Ureter (tissue), 1 donor: Measurements from ENCODE around the gene NFYB. TPM values are rescaled to one million over a fixed set of nuclear protein-coding genes. Genes with fewer than 3 reads are reported as not detected.
A peak's percentile ranks its signal among the peaks of the same experiment; 100 is the strongest.
"Not testable (repeated sequence)": the region's sequence is repeated elsewhere in the genome, so short reads cannot be mapped to it uniquely, and the experiment has no call there.

Experiments used
- DNase-seq: peaks from one replicate; pipeline ENCODE4 v3.0.0-alpha.2; 2020; ENCODE audit warnings: low spot score
- total RNA-seq: library from RNA; stranded (reverse); gene quantifications from one replicate; pipeline ENCODE4 v1.2.4, GENCODE V29; 2023
- donor health status: DM: yes; HTN: yes; CAD: no.

Gene NFYB
- total RNA-seq, 1 donor from 2014 or later: 26.8 TPM

GRCh38 chr12:104163028-104163427, 25.0 kb upstream of the NFYB start:
- not testable (repeated sequence) for DNase-seq

- no peak for DNase-seq
Observed at GRCh38 chr12:104155711-104156555, 17.9 kb upstream of the NFYB start.

GRCh38 chr12:104154806-104155205, 16.8 kb upstream of the NFYB start:
- DNase-seq: no peak

GRCh38 chr12:104154286-104154685, 16.3 kb upstream of the NFYB start:
- peak; percentile 59 for DNase-seq

- no peak for DNase-seq
Observed at GRCh38 chr12:104152685-104153241, 14.8 kb upstream of the NFYB start.

GRCh38 chr12:104150416-104150815, 12.4 kb upstream of the NFYB start:
- no peak for DNase-seq

GRCh38 chr12:104147346-104147745, 9.3 kb upstream of the NFYB start:
- no peak for DNase-seq

GRCh38 chr12:104143918-104144317, 5.9 kb upstream of the NFYB start:
- no peak for DNase-seq

GRCh38 chr12:104143002-104143401, 5.0 kb upstream of the NFYB start:
- DNase-seq: no peak

- DNase-seq: no peak
Observed at GRCh38 chr12:104142543-104142942, 4.5 kb upstream of the NFYB start.

- DNase-seq: no peak
Observed at GRCh38 chr12:104138797-104139152, 765 bp upstream of the NFYB start.

GRCh38 chr12:104137001-104137901, 759 bp downstream of the NFYB start:
- DNase-seq: peak; percentile 43

GRCh38 chr12:104136577-104136976, 1.4 kb downstream of the NFYB start:
- DNase-seq: no peak

- DNase-seq: no peak
Observed at GRCh38 chr12:104134882-104135281, 3.1 kb downstream of the NFYB start.

GRCh38 chr12:104133866-104134265, 4.1 kb downstream of the NFYB start:
- no peak for DNase-seq

- no peak for DNase-seq
Observed at GRCh38 chr12:104133321-104133720, 4.7 kb downstream of the NFYB start.

- DNase-seq: no peak
Observed at GRCh38 chr12:104132351-104132956, 5.6 kb downstream of the NFYB start.

GRCh38 chr12:104131609-104132008, 6.4 kb downstream of the NFYB start:
- DNase-seq: no peak

GRCh38 chr12:104130760-104131159, 7.2 kb downstream of the NFYB start:
- no peak for DNase-seq

- no peak for DNase-seq
Observed at GRCh38 chr12:104126548-104126947, 11.5 kb downstream of the NFYB start.

GRCh38 chr12:104122298-104122697, 15.7 kb downstream of the NFYB start:
- DNase-seq: no peak

GRCh38 chr12:104121001-104121400, 17.0 kb downstream of the NFYB start:
- DNase-seq: no peak
